Right lobe of liver (tissue), 6 donors: ENCODE measurements around the gene CALML5. TPM values are rescaled to one million over a fixed set of nuclear protein-coding genes. Genes with fewer than 3 reads are reported as not detected.

Experiments
- ATAC-seq, 4 donors: fragments of 200-7000 bp; cut with Tn5 transposase; one replicate each; pipeline ENCODE4 v1.9.1; 2020; ENCODE audit warnings: mild to moderate bottlenecking in 4 of 4, moderate library complexity in 4 of 4
- DNase-seq, 3 donors: peaks; one replicate each; pipeline ENCODE4 v3.0.0-alpha.2; 2020
- H3K27ac ChIP-seq, 3 donors: fragments of 200-600 bp; one replicate each; pipeline ENCODE4 v1.8.0; 2022
- H3K27me3 ChIP-seq, 2 donors: fragments of 200-600 bp; one replicate each; pipeline ENCODE4 v1.8.0; 2022
- H3K36me3 ChIP-seq, 4 donors: fragments of 200-600 bp; sonication (generic) in 1 of 4; one replicate each; pipeline versions ENCODE4 v1.5.1 to v1.8.0; 2017 to 2022; ENCODE audit warnings: control low read depth in 1 of 4
- H3K4me1 ChIP-seq, 4 donors: fragments of 200-600 bp; sonication (generic) in 1 of 4; one replicate each; pipeline versions ENCODE4 v1.5.1 to v1.8.0; 2017 to 2022; ENCODE audit warnings: control low read depth in 1 of 4
- H3K4me3 ChIP-seq, 3 donors: fragments of 200-600 bp; one replicate each; pipeline ENCODE4 v1.8.0; 2022
- H3K9me3 ChIP-seq, 4 donors: fragments of 200-600 bp; sonication (generic) in 1 of 4; one replicate each; pipeline versions ENCODE4 v1.5.1 to v1.8.0; 2017 to 2022; ENCODE audit warnings: control low read depth in 1 of 4
- CTCF ChIP-seq, 4 donors: fragments of 200-600 bp in 3 of 4; fragments of 450-650 bp in 1 of 4; IDR thresholded peaks; one replicate each; pipeline versions ENCODE4 v1.5.1 to v1.8.0; 2016 to 2022; ENCODE audit warnings: antibody characterized with exemption in 4 of 4, mild to moderate bottlenecking in 2 of 4
- POLR2A ChIP-seq: fragments of 450-650 bp; IDR thresholded peaks from one replicate; pipeline ENCODE4 v1.6.1; 2017; ENCODE audit warnings: antibody characterized with exemption, mild to moderate bottlenecking
- WGBS: methylation state at CpG from one replicate; pipeline ENCODE4 v1.1.6; 2018; ENCODE audit warnings: low coverage, low lambda C conversion rate; ENCODE audit not compliant: insufficient coverage; ENCODE audit errors: missing lambda C conversion rate; 5-methylcytosine and 5-hydroxymethylcytosine counted together
- intact Hi-C, 2 donors: fragments of 100-400 bp; cut with DNase I; formaldehyde crosslinking; loops; one replicate each; pipeline versions ENCODE4 v1.11.2 to v1.14.1; 2022
- total RNA-seq, 6 experiments: library from RNA; depleted of rRNA in 2 of 6; stranded (reverse); fragments of >200 nt in 2 of 6; fragmentation: NEBNext Ultra II Directional in 3 of 6; extraction: Animal tissue kit (Norgen Biotek cat#: 25700) in 3 of 6; gene quantifications; one replicate each; pipeline versions ENCODE4 v1.1.0 to v1.2.4, GENCODE V29; 2016 to 2023
- donor health status: DM: no; HTN: yes; CAD: no.
- donor health status: DM: no; HTN: no; CAD: no.
- donor health status: DM: no; HTN: no; CAD: no.
- donor health status: DM: no; HTN: yes; CAD: no.
- donor health status: DM: no; HTN: yes; CAD: no.

Gene CALML5
- total RNA-seq, 6 experiments from 2014 or later = not detected

GRCh38 chr10:5519054-5519453 lies 19.7 kb upstream of the CALML5 start:
- Histone ChIP-seq H3K4me3 (no peak overlapping the region), H3K4me1 (peaks cover 0 to 15% (median 6%) of the 10 kb centered on the region in 4 donors), H3K36me3 (no peaks in the 10 kb centered on the region), H3K9me3 (peaks cover 0 to 3% (median 0%) of the 10 kb centered on the region in 4 donors), H3K27me3 (no peaks in the 10 kb centered on the region), H3K27ac (no peak overlapping the region)
- no peak for ATAC-seq
- TF ChIP-seq POLR2A = no peak
- TF ChIP-seq CTCF (IDR thresholded peaks at IDR 0.05) = no peak
- no peak for DNase-seq
- intact Hi-C loops = no loop called here
- WGBS = 100% methylated on average over 2 of the region's 3 CpGs

- no peaks in the 10 kb centered on the region for H3K27me3 ChIP-seq
- DNase-seq (no peak), ATAC-seq (peak; percentile 76 to 93 (median 84))
- H3K36me3 ChIP-seq = no peaks in the 10 kb centered on the region
- H3K27ac ChIP-seq = no peak overlapping the region
- peaks cover 0 to 3% (median 0%) of the 10 kb centered on the region in 4 donors for H3K9me3 ChIP-seq
- peaks cover 0 to 15% (median 6%) of the 10 kb centered on the region in 4 donors for H3K4me1 ChIP-seq
- WGBS = 28% methylated on average over 5 of the region's 5 CpGs
- intact Hi-C loops = no loop called here
- no peak overlapping the region for H3K4me3 ChIP-seq
- TF ChIP-seq CTCF (IDR thresholded peaks at IDR 0.05) (no peak), POLR2A (no peak)
These were observed 18.8 kb upstream of the CALML5 start for GRCh38 chr10:5518143-5518542.

- H3K4me1 ChIP-seq = peaks cover 0 to 15% (median 6%) of the 10 kb centered on the region in 4 donors
- H3K27me3 ChIP-seq = no peaks in the 10 kb centered on the region
- H3K9me3 ChIP-seq = peaks cover 0 to 3% (median 0%) of the 10 kb centered on the region in 4 donors
- no peak overlapping the region for H3K4me3 ChIP-seq
- TF ChIP-seq POLR2A = no peak
- TF ChIP-seq CTCF (IDR thresholded peaks at IDR 0.05) = no peak
- 45% methylated on average over 5 of the region's 5 CpGs for WGBS
- no peaks in the 10 kb centered on the region for H3K36me3 ChIP-seq
- peak in 1 of 4 donors; percentile 38 for ATAC-seq
- intact Hi-C loops = no loop called here
- H3K27ac ChIP-seq = no peak overlapping the region
- DNase-seq = no peak
These were observed 18.2 kb upstream of the CALML5 start for GRCh38 chr10:5517546-5517945.

- intact Hi-C loops = no loop called here
- peaks cover 0 to 15% (median 6%) of the 10 kb centered on the region in 4 donors for H3K4me1 ChIP-seq
- TF ChIP-seq POLR2A (no peak), CTCF (IDR thresholded peaks at IDR 0.05) (no peak)
- H3K4me3 ChIP-seq = no peak overlapping the region
- peaks cover 0 to 3% (median 0%) of the 10 kb centered on the region in 4 donors for H3K9me3 ChIP-seq
- H3K27ac ChIP-seq = no peak overlapping the region
- H3K36me3 ChIP-seq = no peaks in the 10 kb centered on the region
- H3K27me3 ChIP-seq = no peaks in the 10 kb centered on the region
- peak in 2 of 4 donors; percentile 17 to 39 for ATAC-seq
- 58% methylated on average over 7 of the region's 10 CpGs for WGBS
- no peak for DNase-seq
These were observed 16.8 kb upstream of the CALML5 start for GRCh38 chr10:5515948-5516761.
